PFSK-1 (cell line): Measurements from ENCODE around the gene IL6ST.

Experiments
- FOXP2 ChIP-seq: optimal IDR thresholded peaks from 2 replicates; pipeline ENCODE3; 2011; ENCODE audit warnings: borderline replicate concordance, control low read depth, inconsistent platforms; ENCODE audit not compliant: insufficient read depth; ENCODE audit errors: extremely low read length, extremely low read depth
- POLR2AphosphoS5 ChIP-seq: IDR thresholded peaks from 2 replicates; pipeline ENCODE4 v1.6.1; 2012; ENCODE audit warnings: low read depth, mild to moderate bottlenecking, control low read depth, low read length, moderate library complexity

DNA sequence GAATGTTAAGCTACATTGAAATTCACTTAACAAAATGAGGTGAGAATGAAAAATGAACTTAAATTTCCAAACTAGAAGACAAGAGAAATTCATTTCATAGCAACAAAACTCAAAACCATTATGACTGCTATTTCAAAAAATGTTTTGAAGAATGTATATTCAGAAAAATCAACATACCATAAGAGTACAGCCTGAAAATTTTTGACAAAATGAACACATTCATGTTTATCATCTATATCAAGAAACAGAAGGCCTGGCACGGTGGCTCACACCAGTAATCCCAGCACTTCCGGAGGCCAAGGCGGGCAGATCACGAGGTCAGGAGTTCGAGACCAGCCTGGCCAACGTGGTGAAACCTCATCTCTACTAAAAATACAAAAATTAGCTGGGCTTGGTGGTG, 4.2 kb upstream of the IL6ST start:
- no peak for TF ChIP-seq POLR2AphosphoS5
- no peak for TF ChIP-seq FOXP2
